Activated naive CD8-positive, alpha-beta T cell treated with anti-CD3 and anti-CD28 coated beads, Interleukin-2, amount 10 ng/mL, durations not matched to agents 7 days and 5 days (primary cell): ENCODE data around the gene LDLRAD4. TPM values are rescaled to one million over a fixed set of nuclear protein-coding genes. Genes with fewer than 3 reads are reported as not detected.

Experiments used
- ATAC-seq: fragments of 150-1000 bp; cut with Tn5 transposase; one replicate; pipeline ENCODE4 v1.10.0; 2021; ENCODE audit warnings: low read depth, moderate library complexity
- POLR2A ChIA-PET: fragments of 350-600 bp; sonication (Branson Sonifier 250); formaldehyde crosslinking; loops from one replicate; lab custom pipeline; 2021; ENCODE audit warnings: antibody characterized with exemption; lab: Charles Lee
- DNase-seq: peaks from one replicate; pipeline ENCODE4 v3.0.0; 2021
- H3K27ac Mint-ChIP-seq: one replicate; pipeline ENCODE4 v1.8.0; 2022; ENCODE audit warnings: mild to moderate bottlenecking, mixed read lengths
- H3K27me3 Mint-ChIP-seq: one replicate; pipeline ENCODE4 v1.8.0; 2022; ENCODE audit warnings: mild to moderate bottlenecking, moderate library complexity, mixed read lengths
- H3K36me3 Mint-ChIP-seq: one replicate; pipeline ENCODE4 v1.8.0; 2021; ENCODE audit warnings: mild to moderate bottlenecking, mixed read lengths
- H3K4me1 Mint-ChIP-seq: one replicate; pipeline ENCODE4 v1.8.0; 2021; ENCODE audit warnings: mixed read lengths
- H3K4me3 Mint-ChIP-seq: one replicate; pipeline ENCODE4 v1.8.0; 2022; ENCODE audit warnings: mild to moderate bottlenecking, moderate library complexity, mixed read lengths
- H3K9me3 Mint-ChIP-seq: one replicate; pipeline ENCODE4 v1.8.0; 2021; ENCODE audit warnings: mixed read lengths
- total RNA-seq, 2 experiments: library from RNA; stranded (reverse); gene quantifications; one replicate each; pipeline ENCODE4 v1.2.3, GENCODE V29; 2021

LDLRAD4 gene
- total RNA-seq, 2 experiments from 2014 or later: 40.3 to 44.3 TPM

DNA sequence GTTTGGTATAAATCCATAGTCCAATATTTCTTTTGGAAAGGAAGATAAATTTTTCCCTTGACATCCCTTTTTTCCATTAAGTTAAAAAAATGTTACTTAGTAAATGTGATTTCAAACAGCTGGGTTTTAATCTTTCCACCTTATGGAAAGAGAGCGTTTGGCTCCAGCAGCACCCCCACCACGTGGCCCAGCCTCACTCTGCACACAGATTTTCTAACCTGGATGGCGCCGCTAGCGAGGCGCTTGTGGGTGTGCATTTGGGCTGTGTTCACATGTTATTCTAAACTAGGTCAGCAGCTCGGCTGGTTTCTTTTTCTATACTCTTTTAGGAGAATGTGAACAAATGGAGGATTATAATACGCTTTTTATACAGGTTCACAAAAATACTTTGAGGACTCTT lies 218.0 kb downstream of the LDLRAD4 start:
- DNase-seq: no peak
- ATAC-seq: no peak
- Mint-ChIP-seq H3K4me1 (peaks cover 43% of the 10 kb centered on the region), H3K9me3 (no peaks in the 10 kb centered on the region), H3K27me3 (no peaks in the 10 kb centered on the region), H3K4me3 (peak overlapping the region; percentile 70), H3K36me3 (peaks cover 2% of the 10 kb centered on the region), H3K27ac (peak overlapping the region; percentile 38)
- POLR2A ChIA-PET: no interaction called here

DNA sequence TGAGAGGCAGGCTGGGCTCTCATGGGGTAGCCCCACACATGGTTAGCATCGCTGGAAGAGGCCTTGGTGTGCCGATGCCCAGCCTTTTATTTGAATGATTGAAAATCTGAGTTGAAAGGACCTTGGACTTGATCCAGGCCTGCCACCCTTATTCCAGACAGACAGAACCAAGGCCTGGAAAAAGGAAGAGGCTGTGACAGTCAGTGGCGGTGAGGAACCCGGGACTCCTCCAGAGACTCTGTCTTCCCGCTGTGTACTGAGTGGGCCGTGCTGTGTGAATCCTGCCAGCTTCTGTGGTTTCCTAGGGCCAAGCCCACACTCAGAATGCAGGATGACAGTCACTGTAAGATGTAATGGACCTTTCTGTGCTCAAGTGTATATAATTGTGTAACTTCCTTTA lies 218.5 kb downstream of the LDLRAD4 start:
- no peaks in the 10 kb centered on the region for H3K9me3 Mint-ChIP-seq
- H3K27me3 Mint-ChIP-seq: no peaks in the 10 kb centered on the region
- peak overlapping the region; percentile 70 for H3K4me3 Mint-ChIP-seq
- H3K36me3 Mint-ChIP-seq: peaks cover 2% of the 10 kb centered on the region
- peak overlapping the region; percentile 81 for H3K27ac Mint-ChIP-seq
- no peak for DNase-seq
- peaks cover 43% of the 10 kb centered on the region for H3K4me1 Mint-ChIP-seq
- POLR2A ChIA-PET: no interaction called here
- ATAC-seq: no peak

DNA sequence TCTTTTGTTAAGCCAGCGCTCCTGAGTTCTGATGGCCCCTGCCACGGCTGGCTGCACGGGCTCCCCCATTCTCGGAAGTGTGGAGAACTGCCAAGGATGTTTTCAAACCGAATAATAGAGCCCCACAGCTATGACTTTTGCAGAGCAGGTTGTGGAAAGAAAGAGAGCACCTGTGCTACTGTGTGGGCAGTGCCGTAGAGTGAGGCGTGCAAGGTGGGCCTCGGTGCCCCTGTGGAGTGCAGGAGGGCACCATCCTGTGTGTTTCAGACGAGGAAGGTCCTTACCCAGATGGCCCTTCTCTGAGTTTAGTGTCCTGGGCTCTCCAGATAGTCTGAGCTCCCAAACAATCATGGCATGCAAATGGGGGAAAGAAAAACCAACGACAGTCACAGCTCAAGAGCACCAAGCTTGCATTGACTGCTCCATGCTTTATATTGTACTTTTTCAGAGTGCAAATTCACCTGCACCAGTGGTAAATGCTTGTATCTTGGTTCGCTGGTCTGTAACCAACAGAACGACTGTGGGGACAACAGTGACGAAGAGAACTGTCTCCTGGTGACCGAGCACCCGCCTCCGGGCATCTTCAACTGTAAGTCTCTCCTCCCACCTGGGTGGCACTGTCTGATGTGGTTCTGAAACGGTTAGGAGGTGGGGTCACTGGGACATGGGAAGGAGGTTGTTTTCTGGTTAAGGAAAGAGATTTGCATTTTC lies 219.4 kb downstream of the LDLRAD4 start:
- DNase-seq: peak; percentile 49
- H3K4me1 Mint-ChIP-seq: peaks cover 44% of the 10 kb centered on the region
- H3K27ac Mint-ChIP-seq: peak overlapping the region; percentile 81
- POLR2A ChIA-PET: interaction anchor here (0.8 kb wide), 1 partner anchor 171 kb away, joined by 3 read pairs; no protein-coding TSS in a partner anchor
- peak; percentile 86 for ATAC-seq
- no peaks in the 10 kb centered on the region for H3K27me3 Mint-ChIP-seq
- no peaks in the 10 kb centered on the region for H3K9me3 Mint-ChIP-seq
- H3K4me3 Mint-ChIP-seq: peak overlapping the region; percentile 70
- peaks cover 2% of the 10 kb centered on the region for H3K36me3 Mint-ChIP-seq

DNA sequence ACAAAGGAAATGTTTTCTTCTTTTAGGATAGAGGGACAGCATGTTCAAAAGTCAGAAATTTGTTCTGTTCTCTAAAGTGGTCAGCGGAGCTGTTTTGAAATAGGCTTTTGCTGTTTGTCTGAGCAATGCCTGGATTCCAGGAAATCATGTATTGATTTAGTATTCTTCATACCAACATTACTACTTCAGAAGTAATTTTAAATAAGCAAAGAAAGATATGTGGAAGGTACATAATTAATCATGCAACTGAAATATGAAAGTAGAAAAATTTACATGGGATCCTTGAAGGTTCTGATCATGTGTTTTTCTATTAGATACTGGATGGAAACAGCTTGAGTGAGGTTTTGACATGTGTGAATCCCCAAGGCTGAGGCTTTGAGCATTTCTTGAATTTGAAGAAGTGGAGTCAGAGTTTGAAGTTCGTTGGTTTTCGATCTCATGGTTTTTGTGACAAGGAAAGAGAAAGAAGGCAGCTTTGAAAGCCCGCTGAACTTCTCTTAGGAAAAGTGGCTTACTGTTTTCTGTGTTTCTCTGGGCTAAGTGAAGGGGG lies 220.0 kb downstream of the LDLRAD4 start:
- H3K4me1 Mint-ChIP-seq: peaks cover 50% of the 10 kb centered on the region
- ATAC-seq: peak; percentile 12
- POLR2A ChIA-PET: interaction anchor here (0.8 kb wide), 1 partner anchor 172 kb away, joined by 3 read pairs; no protein-coding TSS in a partner anchor
- H3K4me3 Mint-ChIP-seq: peak overlapping the region; percentile 70
- H3K27ac Mint-ChIP-seq: peak overlapping the region; percentile 81
- peaks cover 2% of the 10 kb centered on the region for H3K36me3 Mint-ChIP-seq
- H3K9me3 Mint-ChIP-seq: no peaks in the 10 kb centered on the region
- DNase-seq: no peak
- no peaks in the 10 kb centered on the region for H3K27me3 Mint-ChIP-seq

DNA sequence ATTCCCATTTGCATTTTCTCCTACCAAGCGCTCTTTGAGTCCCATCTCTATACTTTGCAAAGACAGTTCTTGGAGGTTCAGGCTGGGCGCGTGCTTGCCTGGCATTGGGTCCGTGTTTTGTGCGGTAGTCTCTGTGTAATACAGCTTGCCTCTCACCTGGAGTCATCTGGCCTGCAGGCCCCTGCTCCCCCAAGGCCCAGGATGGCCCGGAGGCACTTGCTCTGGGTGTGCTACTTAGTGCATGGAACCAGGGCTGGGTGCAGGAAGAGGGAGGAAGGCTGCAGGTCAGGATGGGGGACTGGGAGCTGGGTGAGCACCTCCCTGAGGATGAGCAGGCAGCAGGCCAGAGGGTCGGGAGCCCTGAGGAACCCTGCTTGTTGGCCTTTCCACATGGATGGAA lies 220.9 kb downstream of the LDLRAD4 start:
- ATAC-seq: no peak
- POLR2A ChIA-PET: no interaction called here
- DNase-seq: no peak
- Mint-ChIP-seq H3K4me1 (peaks cover 52% of the 10 kb centered on the region), H3K9me3 (no peaks in the 10 kb centered on the region), H3K4me3 (peak overlapping the region; percentile 66), H3K36me3 (no peaks in the 10 kb centered on the region), H3K27ac (peak overlapping the region; percentile 40), H3K27me3 (no peaks in the 10 kb centered on the region)

DNA sequence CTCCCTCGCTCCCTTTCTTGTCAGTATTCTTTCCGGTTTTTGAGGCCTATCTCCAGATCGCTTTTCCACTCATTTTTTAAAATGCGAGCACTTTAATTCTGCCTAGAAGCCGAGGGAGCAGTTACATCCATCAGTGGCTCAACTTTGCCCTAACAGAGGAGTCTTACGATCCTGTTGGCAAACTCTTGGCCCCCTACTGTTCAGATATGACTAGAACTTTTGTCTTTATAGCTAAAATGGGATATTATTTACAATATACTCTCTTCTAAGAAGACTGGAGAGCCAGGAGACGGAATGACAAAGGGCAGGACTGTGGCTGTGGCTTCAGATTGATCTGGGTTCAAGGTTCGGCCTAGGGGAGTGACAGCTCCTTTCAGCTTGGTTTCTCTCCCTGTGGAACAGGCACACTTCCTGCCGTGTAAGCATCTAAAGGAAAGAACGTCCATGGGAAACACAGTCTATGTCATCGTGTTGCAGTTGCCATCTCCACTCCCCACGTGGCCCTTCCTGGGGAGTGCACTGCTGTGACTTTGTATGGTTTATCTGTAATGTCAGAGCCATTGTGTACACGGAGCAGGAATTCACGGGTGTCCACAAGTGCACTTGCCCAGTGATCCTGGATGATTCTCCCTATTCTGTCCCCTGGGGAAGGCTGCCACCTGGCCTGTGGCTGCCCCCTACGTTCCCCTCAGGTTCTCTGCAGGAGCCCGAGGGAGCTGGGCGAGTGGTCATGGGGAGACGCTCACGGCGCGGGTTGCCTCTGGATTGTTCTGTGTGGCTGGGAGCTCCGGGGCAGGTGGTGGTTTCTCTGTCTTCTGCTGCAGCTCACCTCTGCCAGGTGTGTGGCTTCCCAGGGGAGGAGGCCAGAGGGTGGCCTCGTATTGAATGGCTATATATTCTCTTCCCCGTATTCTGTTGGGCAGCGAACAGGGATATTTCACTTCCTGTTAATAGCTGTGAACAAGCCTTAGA lies 222.0 kb downstream of the LDLRAD4 start:
- Mint-ChIP-seq H3K9me3 (no peaks in the 10 kb centered on the region), H3K27me3 (no peaks in the 10 kb centered on the region), H3K36me3 (no peaks in the 10 kb centered on the region), H3K4me3 (no peak overlapping the region), H3K27ac (peak overlapping the region; percentile 32), H3K4me1 (peaks cover 52% of the 10 kb centered on the region)
- ATAC-seq (no peak), DNase-seq (no peak)
- POLR2A ChIA-PET: no interaction called here

DNA sequence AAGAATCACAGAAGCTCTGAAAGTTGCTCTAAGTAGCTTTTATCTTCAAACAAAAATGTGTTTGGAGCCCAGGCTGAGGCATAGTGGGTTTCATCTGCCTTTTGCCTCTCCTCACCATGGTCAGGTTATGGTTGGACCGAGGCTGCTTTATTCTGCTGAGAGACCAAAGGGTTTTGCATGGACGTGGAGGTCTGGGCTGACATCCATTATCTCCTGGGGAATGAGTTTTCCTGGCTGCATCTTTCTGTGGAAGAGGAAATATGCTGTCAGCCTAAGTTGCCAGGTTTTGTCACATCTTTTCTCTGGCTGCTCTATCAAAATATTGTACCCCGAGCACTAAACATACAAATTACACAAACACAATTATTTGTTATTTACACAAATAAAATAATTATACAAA lies 223.2 kb downstream of the LDLRAD4 start:
- Mint-ChIP-seq H3K4me3 (no peak overlapping the region), H3K4me1 (peaks cover 44% of the 10 kb centered on the region), H3K27me3 (no peaks in the 10 kb centered on the region), H3K9me3 (no peaks in the 10 kb centered on the region), H3K36me3 (no peaks in the 10 kb centered on the region), H3K27ac (no peak overlapping the region)
- no peak for ATAC-seq
- POLR2A ChIA-PET: no interaction called here
- DNase-seq: no peak

DNA sequence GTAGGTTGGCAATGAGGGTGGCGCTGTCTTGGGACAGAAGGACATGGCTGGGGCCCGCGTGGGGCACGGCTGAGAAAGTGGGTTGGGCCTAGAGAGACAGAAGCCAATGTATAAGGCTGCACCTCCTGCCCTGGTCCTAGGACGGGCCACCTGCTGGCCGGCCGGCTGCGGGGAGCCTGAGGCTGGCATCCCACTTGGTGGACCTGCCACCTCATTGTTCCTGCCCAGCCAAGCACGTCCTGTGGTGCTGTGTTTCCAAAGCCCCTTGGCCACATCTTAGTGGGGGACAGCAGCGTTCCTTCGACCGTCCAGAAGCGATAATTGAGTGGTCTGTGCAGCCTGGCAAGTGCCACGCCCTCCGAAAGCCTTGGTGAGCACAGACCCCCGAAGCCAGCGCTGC lies 223.9 kb downstream of the LDLRAD4 start:
- Mint-ChIP-seq H3K36me3 (no peaks in the 10 kb centered on the region), H3K9me3 (no peaks in the 10 kb centered on the region), H3K27ac (no peak overlapping the region), H3K4me3 (no peak overlapping the region), H3K4me1 (peaks cover 37% of the 10 kb centered on the region), H3K27me3 (no peaks in the 10 kb centered on the region)
- POLR2A ChIA-PET: interaction anchor here (0.5 kb wide), 1 partner anchor 16 kb away, joined by 3 read pairs; no protein-coding TSS in a partner anchor
- ATAC-seq: no peak
- DNase-seq: no peak

DNA sequence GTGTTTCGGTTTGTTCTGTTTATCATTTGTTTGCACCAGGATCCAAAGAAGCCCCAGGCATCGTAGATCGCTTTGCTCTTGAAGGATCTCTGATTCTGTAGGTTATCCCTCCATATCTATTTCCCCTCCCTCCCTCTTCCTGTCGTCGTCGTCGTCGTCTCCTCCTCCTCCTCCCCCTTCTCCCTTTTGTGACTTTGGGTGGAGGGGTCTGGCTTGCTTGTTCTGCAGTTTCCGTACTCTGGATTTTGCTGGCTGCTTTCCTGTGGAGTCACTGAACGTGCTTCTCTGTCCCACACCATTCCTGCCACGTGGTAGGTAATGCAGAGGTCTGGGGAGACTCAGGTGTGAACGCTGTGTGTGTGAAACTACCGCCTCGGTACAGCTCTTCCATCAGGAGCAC lies 225.0 kb downstream of the LDLRAD4 start:
- Mint-ChIP-seq H3K27ac (no peak overlapping the region), H3K9me3 (no peaks in the 10 kb centered on the region), H3K4me1 (peaks cover 30% of the 10 kb centered on the region), H3K4me3 (no peak overlapping the region), H3K27me3 (no peaks in the 10 kb centered on the region), H3K36me3 (no peaks in the 10 kb centered on the region)
- no peak for DNase-seq
- POLR2A ChIA-PET: no interaction called here
- no peak for ATAC-seq

DNA sequence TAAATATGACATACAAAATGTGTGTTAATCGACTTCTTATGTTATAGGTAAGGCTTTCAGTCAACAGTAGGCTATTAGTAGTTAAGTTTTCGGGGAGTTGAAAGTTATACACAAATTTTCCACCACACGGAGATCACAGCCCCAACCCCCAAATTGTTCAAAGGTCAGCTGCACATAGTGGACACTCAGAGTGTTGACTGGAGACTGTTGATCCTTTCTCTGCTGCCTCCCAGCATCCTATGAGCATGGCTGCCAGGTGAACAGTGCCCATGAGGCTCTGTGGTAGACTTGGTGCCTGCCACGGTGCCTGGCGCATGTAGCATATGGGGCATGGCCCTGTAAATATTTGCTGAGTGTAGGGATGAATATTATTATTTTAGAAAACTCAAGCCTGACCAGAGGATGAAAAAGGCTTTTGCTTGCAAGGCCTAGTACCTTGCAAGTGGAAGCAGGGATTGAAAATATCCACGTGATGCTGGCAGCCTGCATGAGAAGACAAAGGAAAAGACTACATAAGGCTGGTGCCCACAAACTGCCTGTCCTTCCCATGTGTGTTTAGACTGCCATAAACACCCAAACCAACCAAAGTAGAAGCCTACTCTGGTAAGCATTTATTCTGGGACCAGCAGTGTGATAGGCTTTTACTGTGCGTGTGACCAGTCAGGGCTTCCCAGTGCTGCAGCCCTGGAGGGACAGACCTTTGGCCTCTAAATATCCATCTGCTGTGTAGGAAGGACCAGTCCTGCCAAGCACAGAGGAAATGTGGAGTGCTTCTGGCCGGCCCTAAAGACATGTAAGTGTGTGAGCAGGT lies 226.1 kb downstream of the LDLRAD4 start:
- Mint-ChIP-seq H3K27ac (no peak overlapping the region), H3K9me3 (no peaks in the 10 kb centered on the region), H3K27me3 (no peaks in the 10 kb centered on the region), H3K4me1 (peaks cover 21% of the 10 kb centered on the region), H3K4me3 (no peak overlapping the region), H3K36me3 (no peaks in the 10 kb centered on the region)
- POLR2A ChIA-PET: no interaction called here
- DNase-seq (no peak), ATAC-seq (no peak)

DNA sequence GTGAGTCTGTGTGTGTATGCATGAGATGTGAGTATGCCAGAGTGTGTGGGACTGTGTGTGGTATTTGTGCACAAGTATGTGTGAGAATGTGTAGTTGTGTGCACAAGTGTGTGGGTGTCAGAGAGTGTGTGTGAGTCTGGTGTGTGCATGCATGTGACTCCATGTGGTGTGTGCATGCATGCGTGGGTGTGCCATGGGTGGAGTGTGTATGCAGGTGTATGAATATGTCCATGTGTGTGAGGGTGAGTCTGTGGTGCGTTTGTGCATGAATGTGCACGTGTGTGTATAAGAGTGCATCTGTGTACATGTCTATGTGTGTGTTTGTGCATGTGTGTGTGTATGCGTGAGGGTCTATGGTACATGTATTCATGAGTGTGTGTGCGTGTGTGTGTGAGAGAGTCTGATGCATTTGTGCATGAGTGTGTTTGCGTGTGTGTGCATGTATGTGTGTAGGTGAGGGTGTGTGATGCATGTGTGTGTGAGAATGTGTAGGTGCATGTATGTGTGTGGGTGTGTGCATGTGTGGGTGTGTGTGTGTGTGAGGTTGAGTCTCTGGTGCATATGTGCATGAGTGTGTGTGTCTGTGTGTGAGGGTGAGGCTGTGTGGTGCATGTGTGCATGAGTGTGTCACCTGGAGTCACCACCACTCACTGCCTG lies 226.8 kb downstream of the LDLRAD4 start:
- peaks cover 21% of the 10 kb centered on the region for H3K4me1 Mint-ChIP-seq
- POLR2A ChIA-PET: no interaction called here
- H3K27me3 Mint-ChIP-seq: no peaks in the 10 kb centered on the region
- DNase-seq: no peak
- no peak overlapping the region for H3K4me3 Mint-ChIP-seq
- H3K9me3 Mint-ChIP-seq: no peaks in the 10 kb centered on the region
- H3K27ac Mint-ChIP-seq: no peak overlapping the region
- H3K36me3 Mint-ChIP-seq: no peaks in the 10 kb centered on the region
- no peak for ATAC-seq

DNA sequence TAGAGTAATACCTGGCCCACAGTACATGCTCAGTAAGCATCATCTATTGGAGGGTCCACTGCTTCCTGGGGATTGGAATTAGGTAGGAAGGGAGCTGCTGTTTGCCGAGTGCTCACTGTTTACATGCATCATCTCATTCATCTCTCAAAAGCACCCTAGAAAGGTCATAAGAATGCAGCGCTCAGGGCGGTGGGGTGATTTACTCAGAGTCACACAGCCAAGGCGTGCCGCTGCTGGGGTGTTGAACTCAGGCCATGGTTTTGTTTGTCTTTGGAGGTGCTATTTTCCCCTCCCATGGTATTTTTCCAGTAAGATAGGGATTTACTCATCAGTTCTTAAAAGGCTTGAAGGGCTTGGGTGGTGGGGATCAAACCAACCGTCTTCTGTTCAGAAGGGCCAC lies 227.5 kb downstream of the LDLRAD4 start:
- Mint-ChIP-seq H3K27me3 (no peaks in the 10 kb centered on the region), H3K27ac (no peak overlapping the region), H3K9me3 (no peaks in the 10 kb centered on the region), H3K4me1 (peaks cover 25% of the 10 kb centered on the region), H3K36me3 (no peaks in the 10 kb centered on the region), H3K4me3 (no peak overlapping the region)
- POLR2A ChIA-PET: interaction anchor here (0.6 kb wide), 1 partner anchor 71 kb away, joined by 3 read pairs; no protein-coding TSS in a partner anchor
- ATAC-seq: no peak
- DNase-seq: no peak
